GM15510 (cell line): ENCODE measurements around the gene SPTB.

ENCODE experiments used
- POLR2A ChIP-seq: IDR thresholded peaks from 3 replicates; pipeline ENCODE4 v1.6.1; 2011; ENCODE audit warnings: borderline replicate concordance; ENCODE audit not compliant: insufficient read length; ENCODE audit errors: extremely low read depth

Gene SPTB

GRCh38 chr14:64910847-64911495, 31.3 kb upstream of the SPTB start:
- TF ChIP-seq POLR2A = no peak

GRCh38 chr14:64906022-64906421, 26.3 kb upstream of the SPTB start:
- TF ChIP-seq POLR2A = no peak

- TF ChIP-seq POLR2A = no peak
Observed at GRCh38 chr14:64899958-64900357, 20.3 kb upstream of the SPTB start.

GRCh38 chr14:64891839-64892375, 12.2 kb upstream of the SPTB start:
- no peak for TF ChIP-seq POLR2A

- no peak for TF ChIP-seq POLR2A
Observed at GRCh38 chr14:64891173-64891838, 11.6 kb upstream of the SPTB start.

GRCh38 chr14:64889352-64889751, 9.6 kb upstream of the SPTB start:
- no peak for TF ChIP-seq POLR2A

- TF ChIP-seq POLR2A = no peak
Observed at GRCh38 chr14:64885559-64885958, 5.9 kb upstream of the SPTB start.

- no peak for TF ChIP-seq POLR2A
Observed at GRCh38 chr14:64880221-64881121, 764 bp upstream of the SPTB start.

- TF ChIP-seq POLR2A = no peak
Observed at GRCh38 chr14:64878837-64879634, 671 bp downstream of the SPTB start.

- TF ChIP-seq POLR2A = no peak
Observed at GRCh38 chr14:64877846-64878245, 1.9 kb downstream of the SPTB start.

GRCh38 chr14:64875350-64875749, 4.4 kb downstream of the SPTB start:
- TF ChIP-seq POLR2A = no peak

- no peak for TF ChIP-seq POLR2A
Observed at GRCh38 chr14:64873506-64874219, 6.0 kb downstream of the SPTB start.

- TF ChIP-seq POLR2A = no peak
Observed at GRCh38 chr14:64871344-64871743, 8.4 kb downstream of the SPTB start.

GRCh38 chr14:64870160-64870559, 9.5 kb downstream of the SPTB start:
- no peak for TF ChIP-seq POLR2A
